Upper lobe of left lung (tissue), 6 donors: Measurements from ENCODE around the gene HOXD12. TPM values are rescaled to one million over a fixed set of nuclear protein-coding genes. Genes with fewer than 3 reads are reported as not detected.

Experiments
- ATAC-seq, 2 donors: fragments of 200-7000 bp; cut with Tn5 transposase; one replicate each; pipeline ENCODE4 v1.9.1; 2022; ENCODE audit warnings: mild to moderate bottlenecking in 2 of 2, moderate library complexity in 2 of 2; ENCODE audit not compliant: low FRiP score in 2 of 2
- DNase-seq, 2 donors: peaks; one replicate each; pipeline ENCODE4 v3.0.0-alpha.2; 2019 to 2020
- H3K27ac ChIP-seq, 4 donors: fragments of 200-600 bp; sonication (generic); one replicate each; pipeline ENCODE4 v1.5.1; 2016 to 2019
- H3K27me3 ChIP-seq, 4 donors: fragments of 200-600 bp; sonication (generic); one replicate each; pipeline ENCODE4 v1.5.1; 2017 to 2019
- H3K36me3 ChIP-seq, 4 donors: fragments of 200-600 bp; sonication (generic); one replicate each; pipeline ENCODE4 v1.5.1; 2016 to 2019
- H3K4me1 ChIP-seq, 4 donors: fragments of 200-600 bp; sonication (generic); one replicate each; pipeline ENCODE4 v1.5.1; 2018 to 2019
- H3K4me3 ChIP-seq, 4 donors: fragments of 200-600 bp; sonication (generic); one replicate each; pipeline ENCODE4 v1.5.1; 2017 to 2019; ENCODE audit warnings: mild to moderate bottlenecking in 2 of 4, moderate library complexity in 1 of 4
- H3K9me3 ChIP-seq, 4 donors: fragments of 200-600 bp; sonication (generic); one replicate each; pipeline ENCODE4 v1.5.1; 2018 to 2019
- CTCF ChIP-seq, 6 experiments: fragments of 450-650 bp in 4 of 6; fragments of 200-600 bp in 2 of 6; sonication (generic) in 2 of 6; IDR thresholded peaks; one replicate each; pipeline ENCODE4 v1.5.1; 2016 to 2019; ENCODE audit warnings: antibody characterized with exemption in 6 of 6
- EP300 ChIP-seq, 4 donors: sonication (generic); formaldehyde crosslinking; IDR thresholded peaks; one replicate each; pipeline ENCODE4 v1.5.1; 2017; ENCODE audit warnings: antibody characterized with exemption in 4 of 4, control low read depth in 2 of 4
- POLR2A ChIP-seq, 4 donors: fragments of 450-650 bp; IDR thresholded peaks; one replicate each; pipeline ENCODE4 v1.5.1; 2016 to 2017; ENCODE audit warnings: antibody characterized with exemption in 4 of 4, mild to moderate bottlenecking in 2 of 4
- POLR2AphosphoS5 ChIP-seq, 2 donors: sonication (generic); formaldehyde crosslinking; IDR thresholded peaks; one replicate each; pipeline ENCODE4 v1.5.1; 2017; ENCODE audit warnings: antibody characterized with exemption in 2 of 2
- WGBS, 2 donors: methylation state at CpG; one replicate each; pipeline ENCODE4 v1.1.5; 2017 to 2018; 5-methylcytosine and 5-hydroxymethylcytosine counted together
- total RNA-seq, 6 donors: library from RNA; depleted of rRNA in 4 of 6; stranded (reverse); fragments of >200 nt in 4 of 6; gene quantifications; one replicate each; pipeline versions ENCODE4 v1.1.0 to v1.2.1, GENCODE V29; 2016 to 2021
- donor health status: DM: no; HTN: no; CAD: no; lungs with moderate emphysema.
- donor health status: DM: no; HTN: yes; CAD: no; lungs with severe emphysema.

The HOXD12 gene
- total RNA-seq, 6 donors from 2014 or later, result not detected

GRCh38 chr2:176111309-176111663 lies 11.7 kb downstream of the HOXD12 start:
- peak in 3 of 6 experiments; percentile 10 to 19 (median 15) for TF ChIP-seq CTCF (IDR thresholded peaks at IDR 0.05)
- TF ChIP-seq POLR2A (IDR thresholded peaks at IDR 0.05), result no peak
- H3K36me3 ChIP-seq, result no peaks in the 10 kb centered on the region
- no peak for DNase-seq
- H3K9me3 ChIP-seq, result no peaks in the 10 kb centered on the region
- peaks cover 2 to 88% (median 57%) of the 10 kb centered on the region in 4 donors for H3K27me3 ChIP-seq
- H3K4me1 ChIP-seq, result peaks cover 10 to 24% (median 21%) of the 10 kb centered on the region in 4 donors
- H3K4me3 ChIP-seq, result no peak overlapping the region
- ATAC-seq, result peak in 1 of 2 donors; percentile 52
- WGBS, 2 donors, result 3% methylated on average over 16 of the region's 16 CpGs
- no peak overlapping the region for H3K27ac ChIP-seq

- peaks cover 4 to 18% (median 15%) of the 10 kb centered on the region in 4 donors for H3K4me1 ChIP-seq
- WGBS, 2 donors, result 10 to 13% methylated on average over 15 to 29 of the region's 29 CpGs
- no peaks in the 10 kb centered on the region for H3K9me3 ChIP-seq
- DNase-seq, result peak in 1 of 2 donors; percentile 50
- no peak for TF ChIP-seq CTCF (IDR thresholded peaks at IDR 0.05)
- TF ChIP-seq POLR2A (IDR thresholded peaks at IDR 0.05), result no peak
- TF ChIP-seq EP300 (IDR thresholded peaks at IDR 0.05), result no peak
- no peak for TF ChIP-seq POLR2AphosphoS5 (IDR thresholded peaks at IDR 0.05)
- no peak overlapping the region for H3K4me3 ChIP-seq
- no peak for ATAC-seq
- H3K36me3 ChIP-seq, result no peaks in the 10 kb centered on the region
- peaks cover 0 to 88% (median 55%) of the 10 kb centered on the region in 4 donors for H3K27me3 ChIP-seq
- H3K27ac ChIP-seq, result no peak overlapping the region
Observed at GRCh38 chr2:176111846-176112374, 12.3 kb downstream of the HOXD12 start.

GRCh38 chr2:176112375-176113302 lies 13.0 kb downstream of the HOXD12 start:
- 5 to 7% methylated on average over 10 to 39 of the region's 40 CpGs for WGBS, 2 donors
- no peak overlapping the region for H3K4me3 ChIP-seq
- DNase-seq, result peak in 1 of 2 donors; percentile 33

GRCh38 chr2:176114120-176114929 lies 14.7 kb downstream of the HOXD12 start:
- Histone ChIP-seq H3K27ac (no peak overlapping the region), H3K27me3 (peaks cover 2 to 91% (median 45%) of the 10 kb centered on the region in 4 donors), H3K9me3 (no peaks in the 10 kb centered on the region), H3K36me3 (no peaks in the 10 kb centered on the region), H3K4me1 (peaks cover 0 to 4% (median 4%) of the 10 kb centered on the region in 4 donors), H3K4me3 (no peak overlapping the region)
- WGBS, 2 donors, result 11 to 16% methylated on average over 24 to 26 of the region's 26 CpGs
- ATAC-seq, result no peak
- TF ChIP-seq CTCF (IDR thresholded peaks at IDR 0.05) (no peak), EP300 (IDR thresholded peaks at IDR 0.05) (no peak), POLR2AphosphoS5 (IDR thresholded peaks at IDR 0.05) (no peak), POLR2A (IDR thresholded peaks at IDR 0.05) (no peak)
- DNase-seq, result peak in 1 of 2 donors; percentile 47

More at GRCh38 chr2:176112375-176113302, 13.0 kb downstream of the HOXD12 start:
- Histone ChIP-seq H3K36me3 (no peaks in the 10 kb centered on the region), H3K9me3 (no peaks in the 10 kb centered on the region), H3K4me1 (peaks cover 0 to 13% (median 11%) of the 10 kb centered on the region in 4 donors), H3K27ac (no peak overlapping the region), H3K27me3 (peaks cover 0 to 91% (median 53%) of the 10 kb centered on the region in 4 donors)
- no peak for ATAC-seq
- TF ChIP-seq EP300 (IDR thresholded peaks at IDR 0.05) (no peak), POLR2A (IDR thresholded peaks at IDR 0.05) (no peak)
